ENCODE results near the gene RBPMS2.

DNA sequence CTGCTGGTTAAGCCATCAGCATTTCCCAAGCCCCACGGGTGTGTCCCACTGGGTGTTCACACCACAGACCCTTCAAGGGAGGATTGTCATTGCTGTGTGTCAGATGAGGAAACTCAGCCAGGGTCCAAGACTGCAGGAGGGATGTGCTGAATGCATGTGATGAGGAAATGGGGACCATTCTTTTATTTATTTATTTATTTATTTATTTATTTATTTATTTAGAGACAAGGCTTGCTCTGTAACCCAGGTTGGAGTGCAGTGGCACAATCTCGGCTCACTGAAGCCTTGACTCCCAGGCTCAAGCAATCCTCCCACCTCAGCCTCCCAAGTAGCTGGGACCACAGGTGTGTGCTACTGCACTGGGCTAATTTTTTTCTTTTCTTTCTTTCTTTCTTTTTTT, 29.2 kb upstream of the RBPMS2 start:
- TF ChIP-seq, protein P1, sequence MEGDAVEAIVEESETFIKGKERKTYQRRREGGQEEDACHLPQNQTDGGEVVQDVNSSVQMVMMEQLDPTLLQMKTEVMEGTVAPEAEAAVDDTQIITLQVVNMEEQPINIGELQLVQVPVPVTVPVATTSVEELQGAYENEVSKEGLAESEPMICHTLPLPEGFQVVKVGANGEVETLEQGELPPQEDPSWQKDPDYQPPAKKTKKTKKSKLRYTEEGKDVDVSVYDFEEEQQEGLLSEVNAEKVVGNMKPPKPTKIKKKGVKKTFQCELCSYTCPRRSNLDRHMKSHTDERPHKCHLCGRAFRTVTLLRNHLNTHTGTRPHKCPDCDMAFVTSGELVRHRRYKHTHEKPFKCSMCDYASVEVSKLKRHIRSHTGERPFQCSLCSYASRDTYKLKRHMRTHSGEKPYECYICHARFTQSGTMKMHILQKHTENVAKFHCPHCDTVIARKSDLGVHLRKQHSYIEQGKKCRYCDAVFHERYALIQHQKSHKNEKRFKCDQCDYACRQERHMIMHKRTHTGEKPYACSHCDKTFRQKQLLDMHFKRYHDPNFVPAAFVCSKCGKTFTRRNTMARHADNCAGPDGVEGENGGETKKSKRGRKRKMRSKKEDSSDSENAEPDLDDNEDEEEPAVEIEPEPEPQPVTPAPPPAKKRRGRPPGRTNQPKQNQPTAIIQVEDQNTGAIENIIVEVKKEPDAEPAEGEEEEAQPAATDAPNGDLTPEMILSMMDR (IDR thresholded peaks at IDR 0.05) = no peak
- no peak for TF ChIP-seq POLR2A (IDR thresholded peaks at IDR 0.05)
- no peak for TF ChIP-seq EP300 (IDR thresholded peaks at IDR 0.05)
- TF ChIP-seq POLR2AphosphoS5 (IDR thresholded peaks at IDR 0.05) = no peak

All from gastroesophageal sphincter (tissue), 3 donors.